ENCODE measurements around the gene SENP5. TPM values are rescaled to one million over a fixed set of nuclear protein-coding genes. Genes with fewer than 3 reads are reported as not detected.
"Not testable (repeated sequence)": the region's sequence is repeated elsewhere in the genome, so short reads cannot be mapped to it uniquely, and the experiment has no call there.

The SENP5 gene
- total RNA-seq, 1 experiment from 2014 or later, result 52.3 TPM

GRCh38 chr3:196842567-196843434, 24.9 kb upstream of the SENP5 start:
- H3K9me2 ChIP-seq (ENCODE audit: insufficient read depth), result no peaks in the 10 kb centered on the region
- POLR2A ChIA-PET (ENCODE audit: unreplicated experiment), result no interaction called here
- H3K36me3 ChIP-seq (ENCODE audit: low read depth), result no peaks in the 10 kb centered on the region
- H2AFZ ChIP-seq, result no peak overlapping the region
- no peak for TF ChIP-seq CTCF (conservative IDR thresholded peaks at IDR 0.05)
- no peak for TF ChIP-seq EZH2 (IDR thresholded peaks at IDR 0.05; ENCODE audit: low read depth)
- no peaks in the 10 kb centered on the region for H3K27me3 ChIP-seq (ENCODE audit: insufficient read depth, low read depth)
- no peaks in the 10 kb centered on the region for H4K20me1 ChIP-seq (ENCODE audit: insufficient read depth)
- no peak for DNase-seq
- no peaks in the 10 kb centered on the region for H3K79me2 ChIP-seq (ENCODE audit: low read depth)
- H3K27ac ChIP-seq, result no peak overlapping the region
- peaks cover 20% of the 10 kb centered on the region for H3F3A ChIP-seq (ENCODE audit: insufficient read depth, low read depth)
- H3K9me3 ChIP-seq (ENCODE audit: insufficient read depth, low read depth), result peaks cover 3% of the 10 kb centered on the region; the same call in 1 of the 2 replicates
- no peak overlapping the region for H3K4me3 ChIP-seq
- intact Hi-C loops (cut with micrococcal nuclease; ENCODE audit: unreplicated experiment), result no loop called here
- CTCF ChIA-PET, result no interaction called here
- peak overlapping the region; percentile 33; the same call in 1 of the 2 replicates for H3K4me2 ChIP-seq
- peaks cover 10% of the 10 kb centered on the region for H3K4me1 ChIP-seq (replicated peaks; ENCODE audit: insufficient read depth)
- no TSS peak for BruUV-seq (replicated peaks)

- H3K4me3 ChIP-seq, result no peak overlapping the region
- DNase-seq, result peak; percentile 51 to 79
- BruUV-seq (replicated peaks), result no TSS peak
- H3K4me1 ChIP-seq (replicated peaks; ENCODE audit: insufficient read depth), result peaks cover 10% of the 10 kb centered on the region
- intact Hi-C loops (cut with micrococcal nuclease; ENCODE audit: unreplicated experiment), result no loop called here
- no peak for TF ChIP-seq CTCF (conservative IDR thresholded peaks at IDR 0.05)
- TF ChIP-seq EZH2 (IDR thresholded peaks at IDR 0.05; ENCODE audit: low read depth), result no peak
- no peaks in the 10 kb centered on the region for H3K36me3 ChIP-seq (ENCODE audit: low read depth)
- 0 out of 2 replicates have a peak overlapping the region, but pooled peaks have one; percentile 22 for H2AFZ ChIP-seq
- H3F3A ChIP-seq (ENCODE audit: insufficient read depth, low read depth), result peaks cover 15% of the 10 kb centered on the region
- H3K27ac ChIP-seq, result no peak overlapping the region
- H3K27me3 ChIP-seq (ENCODE audit: insufficient read depth, low read depth), result no peaks in the 10 kb centered on the region
- CTCF ChIA-PET, result no interaction called here
- H3K9me2 ChIP-seq (ENCODE audit: insufficient read depth), result no peaks in the 10 kb centered on the region
- no peaks in the 10 kb centered on the region for H4K20me1 ChIP-seq (ENCODE audit: insufficient read depth)
- no peaks in the 10 kb centered on the region for H3K79me2 ChIP-seq (ENCODE audit: low read depth)
- POLR2A ChIA-PET (ENCODE audit: unreplicated experiment), result no interaction called here
- peak overlapping the region; percentile 33 for H3K4me2 ChIP-seq
- peaks cover 10% of the 10 kb centered on the region; the same call in 1 of the 2 replicates for H3K9me3 ChIP-seq (ENCODE audit: insufficient read depth, low read depth)
These were observed 24.1 kb upstream of the SENP5 start for GRCh38 chr3:196843435-196844110.

GRCh38 chr3:196844235-196845219, 23.2 kb upstream of the SENP5 start:
- H3K4me2 ChIP-seq; H3K9me2 ChIP-seq (ENCODE audit: insufficient read depth); BruUV-seq (replicated peaks); H3K36me3 ChIP-seq (ENCODE audit: low read depth); POLR2A ChIA-PET (ENCODE audit: unreplicated experiment); DNase-seq; intact Hi-C loops (cut with micrococcal nuclease; ENCODE audit: unreplicated experiment); H3K27me3 ChIP-seq (ENCODE audit: insufficient read depth, low read depth); H3K27ac ChIP-seq; H4K20me1 ChIP-seq (ENCODE audit: insufficient read depth); H3K79me2 ChIP-seq (ENCODE audit: low read depth); H3K4me3 ChIP-seq: not testable (repeated sequence)
- Histone ChIP-seq H3K9me3 (ENCODE audit: insufficient read depth, low read depth) (peaks cover 20% of the 10 kb centered on the region; the same call in 1 of the 2 replicates), H3K4me1 (replicated peaks; ENCODE audit: insufficient read depth) (peaks cover 10% of the 10 kb centered on the region), H3F3A (ENCODE audit: insufficient read depth, low read depth) (peaks cover 12% of the 10 kb centered on the region; the same call in 1 of the 2 replicates), H2AFZ (0 out of 2 replicates have a peak overlapping the region, but pooled peaks have one; percentile 22)
- CTCF ChIA-PET, result interaction anchor here (0.5 kb wide), 1 partner anchor 592 kb away, joined by 4 read pairs; no protein-coding TSS in a partner anchor

- H3K79me2 ChIP-seq (ENCODE audit: low read depth); H3K9me2 ChIP-seq (ENCODE audit: insufficient read depth); POLR2A ChIA-PET (ENCODE audit: unreplicated experiment); DNase-seq; H2AFZ ChIP-seq; H3K4me2 ChIP-seq; H3K4me3 ChIP-seq; H3K27ac ChIP-seq; H3K4me1 ChIP-seq (replicated peaks; ENCODE audit: insufficient read depth); CTCF ChIA-PET; BruUV-seq (replicated peaks); H3F3A ChIP-seq (ENCODE audit: insufficient read depth, low read depth); intact Hi-C loops (cut with micrococcal nuclease; ENCODE audit: unreplicated experiment); H3K36me3 ChIP-seq (ENCODE audit: low read depth); H3K27me3 ChIP-seq (ENCODE audit: insufficient read depth, low read depth); H4K20me1 ChIP-seq (ENCODE audit: insufficient read depth): not testable (repeated sequence)
- H3K9me3 ChIP-seq (ENCODE audit: insufficient read depth, low read depth), result peaks cover 20% of the 10 kb centered on the region; the same call in 1 of the 2 replicates
These were observed 19.3 kb upstream of the SENP5 start for GRCh38 chr3:196848375-196848774.
